ENCODE data around the gene RNF150.

DNA sequence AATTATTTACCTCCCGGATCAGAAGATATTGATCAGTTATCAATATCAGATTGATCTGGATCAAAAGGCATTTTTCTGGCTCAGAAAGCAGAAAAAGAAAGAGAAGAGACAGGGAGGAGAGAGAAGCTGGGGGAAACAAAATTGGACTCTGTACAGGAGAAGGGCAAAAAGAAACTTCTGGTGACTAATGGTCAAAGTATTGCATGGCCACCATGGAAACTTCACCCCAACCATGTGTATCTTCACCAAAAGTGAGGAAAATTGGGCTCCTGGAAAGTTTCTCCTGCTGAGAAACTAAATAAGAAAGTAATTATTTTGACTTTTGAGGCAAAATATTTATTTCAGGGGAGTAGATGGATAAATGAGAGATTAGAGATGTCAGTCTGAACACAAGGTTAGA is 33.9 kb downstream of the RNF150 start:
- TF ChIP-seq GATA2 (IDR thresholded peaks at IDR 0.05; ENCODE audit: low read depth, low read length), result no peak
- TF ChIP-seq GATA3 (IDR thresholded peaks at IDR 0.05; ENCODE audit: low read depth, low read length), result no peak

Data from SH-SY5Y (cell line).